Measurements from ENCODE around the gene PIWIL4.

The PIWIL4 gene

GRCh38 chr11:94567181-94567670 lies at the start of gene PIWIL4:
PIWIL4 (plus strand) TSS chr11:94567368; CDS start chr11:94567519, 151 bp downstream.
- Histone ChIP-seq H3K79me2 (ENCODE audit: low read length) (no peaks in the 10 kb centered on the region), H3K9me3 (replicated peaks; ENCODE audit: insufficient read depth, low read length) (no peaks in the 10 kb centered on the region), H3K9ac (ENCODE audit: low read length) (no peak within 1 kb of the TSS), H3K4me3 (ENCODE audit: low read length) (no peak within 1 kb of the TSS), H3F3A (ENCODE audit: insufficient read depth, low read length) (no peaks in the 10 kb centered on the region), H3K27ac (ENCODE audit: low read length) (no peak within 1 kb of the TSS), H3K9me2 (replicated peaks; ENCODE audit: insufficient read depth, low read length) (no peaks in the 10 kb centered on the region), H3K4me2 (ENCODE audit: low read depth, low read length) (no peak within 1 kb of the TSS), H3K27me3 (replicated peaks; ENCODE audit: insufficient read depth, low read length) (no peaks in the 10 kb centered on the region), H3K4me1 (ENCODE audit: low read length) (no peaks in the 10 kb centered on the region), H2AFZ (ENCODE audit: low read length) (no peak within 1 kb of the TSS), H3K36me3 (replicated peaks; ENCODE audit: insufficient read depth, low read length) (no peaks in the 10 kb centered on the region), H4K20me1 (ENCODE audit: insufficient read depth, low read length) (no peaks in the 10 kb centered on the region)
- TF ChIP-seq EZH2phosphoT487 (IDR thresholded peaks at IDR 0.05; ENCODE audit: low read length), result no peak
- TF ChIP-seq EZH2 (optimal IDR thresholded peaks at IDR 0.05; ENCODE audit: low read depth, low read length), result no peak
- TF ChIP-seq, protein P1, sequence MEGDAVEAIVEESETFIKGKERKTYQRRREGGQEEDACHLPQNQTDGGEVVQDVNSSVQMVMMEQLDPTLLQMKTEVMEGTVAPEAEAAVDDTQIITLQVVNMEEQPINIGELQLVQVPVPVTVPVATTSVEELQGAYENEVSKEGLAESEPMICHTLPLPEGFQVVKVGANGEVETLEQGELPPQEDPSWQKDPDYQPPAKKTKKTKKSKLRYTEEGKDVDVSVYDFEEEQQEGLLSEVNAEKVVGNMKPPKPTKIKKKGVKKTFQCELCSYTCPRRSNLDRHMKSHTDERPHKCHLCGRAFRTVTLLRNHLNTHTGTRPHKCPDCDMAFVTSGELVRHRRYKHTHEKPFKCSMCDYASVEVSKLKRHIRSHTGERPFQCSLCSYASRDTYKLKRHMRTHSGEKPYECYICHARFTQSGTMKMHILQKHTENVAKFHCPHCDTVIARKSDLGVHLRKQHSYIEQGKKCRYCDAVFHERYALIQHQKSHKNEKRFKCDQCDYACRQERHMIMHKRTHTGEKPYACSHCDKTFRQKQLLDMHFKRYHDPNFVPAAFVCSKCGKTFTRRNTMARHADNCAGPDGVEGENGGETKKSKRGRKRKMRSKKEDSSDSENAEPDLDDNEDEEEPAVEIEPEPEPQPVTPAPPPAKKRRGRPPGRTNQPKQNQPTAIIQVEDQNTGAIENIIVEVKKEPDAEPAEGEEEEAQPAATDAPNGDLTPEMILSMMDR (IDR thresholded peaks at IDR 0.05; ENCODE audit: low read length), result no peak
- DNase-seq, result no peak

DNA sequence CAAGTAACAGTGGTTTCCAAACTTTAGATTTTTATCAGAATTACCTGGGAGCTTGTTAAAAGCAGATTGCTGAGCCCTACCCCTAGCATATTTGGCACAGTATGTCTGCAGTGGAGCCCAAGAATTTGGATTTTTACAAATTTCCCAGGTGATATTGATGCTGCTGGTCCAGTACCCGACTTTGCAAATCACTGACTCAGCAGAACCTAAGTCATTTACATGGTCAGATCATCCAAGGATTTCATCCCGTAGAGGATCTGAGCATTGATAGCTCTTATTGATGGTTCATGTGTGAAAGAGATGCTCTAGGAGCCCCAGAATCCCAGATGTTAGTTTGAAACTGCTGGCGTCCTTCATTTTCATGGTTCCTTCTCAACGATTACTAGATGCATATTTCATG lies 48.9 kb upstream of the PIWIL4 start:
- Histone ChIP-seq H3K36me3 (replicated peaks; ENCODE audit: insufficient read depth, low read length) (no peaks in the 10 kb centered on the region), H3F3A (ENCODE audit: insufficient read depth, low read length) (no peaks in the 10 kb centered on the region), H3K4me1 (ENCODE audit: low read length) (no peaks in the 10 kb centered on the region), H3K79me2 (ENCODE audit: low read length) (no peaks in the 10 kb centered on the region), H3K9ac (ENCODE audit: low read length) (no peak overlapping the region), H4K20me1 (ENCODE audit: insufficient read depth, low read length) (no peaks in the 10 kb centered on the region), H3K9me3 (replicated peaks; ENCODE audit: insufficient read depth, low read length) (no peaks in the 10 kb centered on the region), H3K4me3 (ENCODE audit: low read length) (no peak overlapping the region), H3K27ac (ENCODE audit: low read length) (no peak overlapping the region), H2AFZ (ENCODE audit: low read length) (no peak overlapping the region), H3K9me2 (replicated peaks; ENCODE audit: insufficient read depth, low read length) (no peaks in the 10 kb centered on the region), H3K4me2 (ENCODE audit: low read depth, low read length) (no peak overlapping the region), H3K27me3 (replicated peaks; ENCODE audit: insufficient read depth, low read length) (no peaks in the 10 kb centered on the region)
- TF ChIP-seq EZH2 (optimal IDR thresholded peaks at IDR 0.05; ENCODE audit: low read depth, low read length), result no peak
- TF ChIP-seq, protein P1 (IDR thresholded peaks at IDR 0.05; ENCODE audit: low read length), result no peak
- TF ChIP-seq EZH2phosphoT487 (IDR thresholded peaks at IDR 0.05; ENCODE audit: low read length), result no peak
- no peak for DNase-seq

GRCh38 chr11:94519478-94520084 lies 47.6 kb upstream of the PIWIL4 start:
- H3K4me3 ChIP-seq (ENCODE audit: low read length), result no peak overlapping the region
- peak; percentile 54 for DNase-seq
- H3K36me3 ChIP-seq (replicated peaks; ENCODE audit: insufficient read depth, low read length), result no peaks in the 10 kb centered on the region
- no peak overlapping the region for H2AFZ ChIP-seq (ENCODE audit: low read length)
- H4K20me1 ChIP-seq (ENCODE audit: insufficient read depth, low read length), result no peaks in the 10 kb centered on the region
- H3K4me2 ChIP-seq (ENCODE audit: low read depth, low read length), result no peak overlapping the region
- no peaks in the 10 kb centered on the region for H3K79me2 ChIP-seq (ENCODE audit: low read length)
- H3K9ac ChIP-seq (ENCODE audit: low read length), result no peak overlapping the region
- peaks cover 6% of the 10 kb centered on the region; the same call in 1 of the 2 replicates for H3F3A ChIP-seq (ENCODE audit: insufficient read depth, low read length)
- no peaks in the 10 kb centered on the region for H3K27me3 ChIP-seq (replicated peaks; ENCODE audit: insufficient read depth, low read length)
- no peak overlapping the region for H3K27ac ChIP-seq (ENCODE audit: low read length)
- H3K9me2 ChIP-seq (replicated peaks; ENCODE audit: insufficient read depth, low read length), result no peaks in the 10 kb centered on the region
- no peaks in the 10 kb centered on the region for H3K9me3 ChIP-seq (replicated peaks; ENCODE audit: insufficient read depth, low read length)
- TF ChIP-seq, protein P1 (IDR thresholded peaks at IDR 0.05; ENCODE audit: low read length), result peak; percentile 61
- TF ChIP-seq EZH2phosphoT487 (IDR thresholded peaks at IDR 0.05; ENCODE audit: low read length), result no peak
- H3K4me1 ChIP-seq (ENCODE audit: low read length), result peaks cover 10% of the 10 kb centered on the region

Data from MM.1S (cell line).